Stimulated activated CD8-positive, alpha-beta memory T cell treated with anti-CD3 and anti-CD28 coated beads, Interleukin-15, amount 100 ng/mL, for 24 hours (primary cell): ENCODE results near the gene EPC2.
"Not testable (repeated sequence)": the region's sequence is repeated elsewhere in the genome, so short reads cannot be mapped to it uniquely, and the experiment has no call there.

Source experiments
- DNase-seq: peaks from one replicate; pipeline ENCODE4 v3.0.0-alpha.2; 2020; ENCODE audit warnings: low read depth

Gene EPC2

DNA sequence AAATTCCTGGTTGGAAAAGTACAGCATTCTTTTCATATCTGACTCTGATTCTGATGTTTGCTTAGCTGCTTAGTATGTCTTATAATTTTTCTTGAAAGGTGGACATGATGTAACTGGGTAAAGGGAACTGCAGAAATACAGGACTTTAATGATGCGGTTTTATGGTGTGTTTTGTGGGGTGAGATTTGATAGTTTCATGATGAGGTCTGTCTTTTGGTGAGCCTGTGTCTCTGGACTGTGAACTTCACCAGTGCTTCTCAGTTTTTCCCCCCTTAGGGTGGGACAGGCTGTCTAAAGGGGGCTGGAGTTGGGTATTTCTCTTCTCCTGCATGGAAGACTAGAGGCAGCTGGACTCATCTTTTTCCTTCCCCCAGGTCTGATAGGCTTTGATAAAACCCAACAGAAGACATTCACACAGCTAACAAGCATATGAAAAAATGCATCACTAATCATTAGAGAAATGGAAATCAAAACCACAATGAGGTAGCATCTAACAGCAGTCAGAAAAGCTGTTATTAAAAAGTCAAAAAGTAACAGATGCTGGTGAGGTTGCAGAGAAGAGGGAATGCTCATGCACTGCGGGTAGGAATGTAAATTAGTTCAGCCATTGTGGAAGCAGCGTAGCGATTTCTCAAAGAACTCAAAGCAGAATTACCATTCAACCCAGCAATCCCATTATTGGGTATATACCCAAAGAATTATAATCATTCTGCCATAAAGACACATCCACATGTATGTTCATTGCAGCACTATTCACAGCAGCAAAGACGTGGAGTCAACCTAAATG, 77.6 kb downstream of the EPC2 start:
- DNase-seq = no peak

DNA sequence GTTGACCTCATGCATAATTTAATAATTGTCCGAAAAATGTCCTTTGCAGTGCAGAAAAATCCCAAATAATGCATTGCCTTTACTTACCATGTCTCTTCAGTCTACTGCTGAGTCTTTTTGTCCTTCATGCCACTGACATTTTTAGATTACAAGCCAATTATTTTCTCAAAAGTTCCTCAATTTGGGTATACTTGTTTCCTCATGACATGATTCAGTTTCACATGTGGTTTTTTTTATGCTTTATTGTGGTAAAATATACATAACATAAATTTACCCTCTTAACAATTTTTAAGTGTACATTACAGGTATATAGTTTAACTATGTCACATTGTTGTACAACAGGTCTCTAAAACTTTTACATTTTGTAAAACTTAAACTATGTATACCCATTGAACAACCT, 81.0 kb downstream of the EPC2 start:
- DNase-seq = no peak

DNA sequence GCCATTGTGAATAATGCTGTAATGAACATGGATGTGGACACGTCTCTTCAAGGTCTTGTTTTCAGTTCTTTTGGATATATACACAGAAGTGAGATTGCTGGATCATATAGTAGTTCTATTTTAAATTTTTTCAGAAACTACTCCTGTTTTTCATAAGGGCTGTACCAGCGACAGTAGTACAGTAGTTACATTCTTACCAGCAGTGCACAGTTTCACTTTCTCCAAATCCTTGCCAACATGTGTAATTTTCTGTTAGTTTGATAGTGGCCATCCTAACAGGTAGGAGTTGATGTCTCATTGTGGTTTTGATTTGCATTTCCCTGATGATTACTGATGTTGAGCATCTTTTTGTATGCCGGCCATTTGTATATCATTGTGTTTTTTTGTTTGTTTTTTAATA, 81.7 kb downstream of the EPC2 start:
- DNase-seq = no peak

DNA sequence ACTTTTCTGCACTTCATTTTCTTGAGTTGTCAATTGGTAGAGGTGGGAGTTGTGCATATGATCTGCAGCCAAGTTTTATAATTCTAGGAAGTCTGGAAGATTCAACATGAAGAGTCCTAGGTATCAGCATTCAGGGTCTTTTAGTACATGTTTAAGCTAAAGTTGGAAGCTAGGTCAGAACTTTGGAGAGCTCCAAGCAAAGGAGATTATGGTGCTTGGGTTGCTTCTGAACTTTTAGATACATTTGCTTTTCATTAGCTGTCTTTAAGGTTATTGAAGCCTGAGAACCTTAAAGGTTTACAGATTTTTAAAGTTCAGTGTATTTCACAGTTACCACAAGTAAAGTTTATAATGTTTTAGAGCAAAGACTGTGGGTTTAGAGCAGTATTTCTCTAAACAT, 85.5 kb downstream of the EPC2 start:
- DNase-seq = no peak

DNA sequence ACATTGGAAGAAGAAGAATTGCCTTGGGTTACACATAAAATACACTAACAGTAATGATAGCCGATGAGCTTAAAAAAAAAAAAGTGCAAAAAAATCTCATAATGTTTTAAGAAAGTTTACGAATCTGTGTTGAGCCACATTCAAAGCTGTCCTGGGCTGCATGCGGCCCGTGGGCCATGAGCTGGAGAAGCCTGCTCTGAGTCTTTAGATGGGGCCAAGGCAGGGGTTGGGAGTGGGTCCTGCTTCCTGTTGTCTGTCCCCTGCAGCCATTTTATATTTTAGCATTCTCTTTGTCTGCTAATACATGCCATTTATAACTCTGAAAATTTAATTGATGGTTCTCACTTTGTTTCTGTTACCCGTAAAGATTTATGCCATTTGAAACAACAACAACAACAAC, 93.2 kb downstream of the EPC2 start:
- DNase-seq = no peak

DNA sequence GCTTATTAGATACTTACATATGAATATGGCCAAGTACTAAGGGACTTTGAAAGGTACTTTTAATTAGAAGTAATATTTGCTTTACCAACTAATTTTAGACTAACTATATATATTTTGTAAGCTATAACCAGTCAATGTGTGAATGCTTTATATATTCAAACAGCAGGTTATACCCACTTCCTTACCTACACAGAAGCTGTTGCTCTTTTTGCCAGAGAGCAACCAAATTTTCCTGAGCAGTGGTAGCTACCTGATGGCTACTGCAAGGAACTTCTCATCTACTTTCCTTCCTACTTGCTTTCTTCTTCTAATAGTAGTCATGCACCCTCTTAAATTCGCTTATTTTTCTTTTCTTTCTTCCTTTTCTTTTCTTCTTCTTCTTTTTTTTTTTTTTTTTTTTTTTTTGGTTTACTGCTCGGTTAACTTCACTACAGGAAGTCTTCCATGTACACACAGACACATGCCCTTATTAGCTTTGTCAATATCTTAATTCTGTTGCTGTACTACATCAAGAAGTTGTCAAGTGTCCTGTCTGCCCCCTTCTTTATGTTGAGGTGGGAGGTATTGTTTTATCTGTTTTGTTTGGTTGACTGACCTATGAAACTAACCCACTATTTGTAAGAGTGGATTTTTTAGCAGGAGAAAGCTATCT, 95.0 kb downstream of the EPC2 start:
- no peak for DNase-seq

DNA sequence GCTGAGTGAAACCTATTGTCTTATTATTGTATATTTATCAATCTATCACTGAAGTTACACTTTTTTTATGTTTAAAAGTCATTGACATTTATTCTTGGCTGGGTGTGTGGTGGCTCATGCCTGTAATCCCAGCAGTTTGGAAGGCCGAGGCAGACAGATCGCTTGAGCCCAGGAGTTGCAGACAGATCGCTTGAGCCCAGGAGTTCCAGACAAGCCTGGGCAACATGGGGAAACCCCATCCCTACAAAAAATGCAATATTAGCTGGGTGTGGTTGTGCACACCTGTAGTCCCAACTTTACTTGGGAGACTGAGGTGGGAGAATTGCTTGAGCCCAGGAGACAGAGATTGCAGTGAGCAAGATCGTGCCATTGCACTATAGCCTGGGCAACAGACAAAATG, 97.8 kb downstream of the EPC2 start:
- DNase-seq = no peak

DNA sequence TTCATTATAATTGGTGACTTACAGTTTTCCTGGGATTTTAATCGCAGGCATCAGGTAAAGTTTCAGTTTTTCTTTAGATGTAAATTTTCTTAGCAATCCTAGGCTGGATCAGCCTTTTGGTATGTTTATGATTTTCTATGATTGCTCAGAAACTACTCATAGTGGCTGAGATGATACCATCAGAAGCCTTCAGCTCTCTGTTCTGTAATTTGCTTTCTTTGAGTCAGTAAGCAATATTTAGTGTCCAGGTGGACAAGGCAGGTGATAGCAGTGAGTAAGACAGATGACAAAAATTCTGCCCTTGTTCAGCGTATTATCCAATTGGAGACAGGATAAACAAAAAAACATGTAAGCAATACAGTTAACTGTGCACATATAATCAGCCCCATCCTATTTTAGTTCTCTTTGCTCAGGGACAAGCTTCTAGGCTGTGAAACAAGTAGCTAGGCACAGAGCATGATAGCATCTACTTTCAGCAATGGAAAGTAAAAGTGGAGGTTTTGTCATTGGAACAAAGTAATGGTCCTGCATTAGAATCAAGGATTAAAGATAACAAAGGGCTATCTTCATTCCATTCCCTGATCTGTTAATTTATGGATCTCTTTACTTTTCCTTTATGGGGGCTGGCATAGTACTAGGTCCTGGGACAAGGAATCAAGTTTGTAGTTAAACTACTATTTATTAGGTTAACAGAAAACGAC, 100.8 kb downstream of the EPC2 start:
- DNase-seq = no peak

DNA sequence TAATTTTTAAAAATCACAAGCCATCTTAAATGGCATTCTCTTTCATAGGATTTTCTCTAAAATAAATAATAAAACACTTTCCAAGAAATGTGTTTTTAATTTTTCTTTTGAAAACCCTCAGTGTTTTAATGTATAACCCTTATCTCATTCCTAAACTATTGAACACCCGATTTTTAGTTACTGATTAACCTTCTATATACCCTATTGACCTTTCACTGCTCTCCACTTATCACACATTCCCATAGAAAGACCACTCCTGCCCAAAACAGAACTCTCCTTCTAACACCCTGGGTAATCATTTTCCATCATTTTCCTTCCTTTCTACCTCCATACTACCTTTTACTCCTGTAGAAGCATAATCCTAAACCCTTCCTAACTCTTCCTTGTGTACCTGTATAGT, 102.4 kb downstream of the EPC2 start:
- DNase-seq = no peak

DNA sequence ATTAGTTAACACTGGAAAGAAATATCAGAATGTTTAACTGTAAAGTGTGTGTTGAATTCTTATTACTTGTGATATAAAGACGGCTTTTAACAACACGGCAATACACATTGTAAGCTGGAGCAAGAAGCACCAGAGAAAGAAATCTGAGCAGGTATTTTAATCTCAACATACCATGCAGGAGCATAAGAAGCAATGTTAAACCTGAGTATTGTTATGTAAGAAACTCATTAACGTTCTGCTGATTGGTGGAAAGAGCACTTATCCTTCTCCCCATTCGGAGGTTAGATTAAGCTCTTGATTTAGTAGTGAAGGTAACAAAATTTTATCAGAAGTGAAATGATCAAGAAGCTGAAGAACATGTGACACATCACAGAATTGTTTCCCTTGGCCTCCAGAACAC, 107.4 kb downstream of the EPC2 start:
- DNase-seq = no peak

DNA sequence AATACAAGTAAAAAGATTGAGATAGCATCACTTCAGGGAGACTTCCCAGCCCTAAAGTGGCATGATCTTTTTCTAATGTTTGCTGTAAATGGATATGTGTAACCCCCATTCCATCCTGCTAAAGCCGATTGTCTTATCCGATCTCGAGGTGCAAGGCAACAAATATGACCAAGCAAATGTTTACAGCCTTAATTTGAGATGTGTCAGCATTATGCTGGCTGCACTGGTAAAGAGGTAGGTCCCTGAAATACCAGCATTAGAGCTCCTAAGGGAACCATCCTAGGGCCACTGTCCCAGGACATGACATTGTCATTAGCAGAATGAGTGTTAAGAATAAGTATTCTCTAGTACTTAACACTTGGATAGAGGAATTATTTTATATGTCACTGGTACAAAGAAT, 108.4 kb downstream of the EPC2 start:
- DNase-seq = no peak

DNA sequence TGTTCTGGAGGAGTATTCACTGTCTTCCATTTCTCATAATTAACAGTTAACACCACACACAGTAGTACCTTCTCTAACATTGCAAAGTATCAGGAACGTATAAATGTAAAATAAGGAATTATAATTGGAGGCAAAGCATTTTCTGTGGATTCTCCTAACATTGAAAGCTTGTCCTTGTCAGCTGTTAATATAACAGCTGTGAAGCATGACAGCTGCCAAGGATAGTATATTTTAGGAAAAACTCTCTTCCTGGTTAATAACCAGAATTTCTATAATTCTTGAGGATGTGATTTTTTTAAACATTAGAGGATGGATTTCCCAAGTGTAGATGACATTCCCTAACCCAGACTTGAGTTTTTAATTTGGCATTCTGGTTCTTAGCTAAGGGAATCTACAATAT, 110.3 kb downstream of the EPC2 start:
- no peak for DNase-seq

DNA sequence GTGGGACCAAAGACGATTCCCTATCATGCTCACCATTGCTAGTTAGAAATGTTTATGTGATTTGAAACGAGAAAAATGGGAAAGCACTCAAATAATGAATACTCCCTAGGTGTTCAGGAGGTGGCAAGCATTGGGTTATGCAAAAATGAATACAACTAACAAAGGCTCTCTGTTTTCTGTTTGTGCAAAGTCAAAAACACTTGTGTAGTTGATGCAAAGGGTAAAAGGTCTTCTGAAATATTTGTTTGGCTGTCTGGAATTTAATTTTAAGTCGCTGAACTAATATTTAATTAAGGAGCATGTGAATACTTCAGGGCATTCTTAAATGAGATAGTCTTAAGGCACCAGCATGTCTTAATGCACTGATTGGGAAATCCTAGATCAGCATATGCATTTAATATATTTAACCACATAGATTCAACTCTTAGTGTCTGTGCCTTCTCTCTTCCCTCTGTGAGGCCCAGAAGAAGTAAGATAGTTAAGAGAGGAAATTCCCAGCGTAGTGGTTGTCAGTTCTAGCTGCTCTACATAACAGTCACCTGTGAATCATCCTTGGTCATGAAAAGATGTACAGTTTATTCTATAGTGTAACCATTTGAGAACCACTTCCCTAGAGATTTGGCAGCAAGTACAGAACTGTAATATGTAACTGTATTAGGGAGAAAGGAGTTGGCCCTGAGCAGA, 111.9 kb downstream of the EPC2 start:
- no peak for DNase-seq

DNA sequence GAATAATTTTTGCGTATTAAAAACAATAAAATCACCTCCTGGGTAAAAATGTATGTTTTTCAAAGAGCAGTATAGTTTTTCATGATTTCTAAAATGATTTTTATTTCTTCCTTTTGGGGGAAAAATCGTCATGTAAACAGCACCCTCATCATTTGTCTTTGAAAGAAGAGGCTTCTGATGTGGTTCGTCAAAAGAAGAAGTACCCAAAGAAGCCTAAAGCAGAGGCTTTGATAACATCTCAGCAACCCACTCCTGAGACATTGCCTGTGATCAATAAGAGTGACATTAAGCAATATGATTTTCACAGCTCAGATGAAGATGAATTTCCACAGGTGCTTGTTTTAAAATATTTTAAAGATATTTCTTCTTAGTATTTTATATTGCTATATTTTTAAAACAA, 120.3 kb downstream of the EPC2 start:
- no peak for DNase-seq

DNA sequence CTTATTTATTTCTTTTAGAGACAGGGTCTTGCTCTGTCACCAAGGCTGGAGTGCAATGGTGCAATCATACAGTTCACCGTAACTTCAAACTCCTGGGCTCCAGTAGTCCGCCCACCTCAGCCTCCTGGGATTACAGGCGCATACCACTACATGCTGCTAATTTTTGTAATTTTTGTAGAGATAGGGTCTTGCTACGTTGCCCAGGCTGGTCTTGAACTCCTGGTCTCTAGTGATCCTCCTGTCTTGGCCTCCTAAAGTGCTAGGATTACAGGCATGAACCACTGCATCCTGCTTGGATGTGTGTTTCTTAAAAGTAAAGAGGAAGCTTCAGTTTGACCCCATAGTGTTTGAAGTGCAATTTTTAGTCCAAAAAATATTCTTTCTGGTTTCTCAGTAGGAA, 125.5 kb downstream of the EPC2 start:
- DNase-seq = no peak

DNA sequence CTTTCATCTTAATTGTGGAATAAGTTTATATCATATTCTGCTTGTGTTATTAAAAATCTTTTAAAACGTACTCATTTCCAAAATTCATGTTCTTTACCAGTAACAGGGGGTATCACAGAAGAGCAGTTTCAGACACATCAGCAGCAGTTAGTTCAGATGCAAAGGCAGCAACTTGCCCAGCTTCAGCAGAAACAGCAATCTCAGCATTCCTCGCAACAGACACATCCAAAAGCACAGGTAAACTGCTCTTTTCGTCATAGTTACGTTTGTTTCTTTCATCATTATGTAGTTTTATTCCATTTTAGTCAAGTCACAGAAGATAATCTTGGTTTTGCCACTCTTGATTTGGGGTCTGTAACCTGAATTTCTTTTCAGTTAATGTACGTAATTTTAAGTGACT, 137.0 kb downstream of the EPC2 start:
- DNase-seq = no peak

DNA sequence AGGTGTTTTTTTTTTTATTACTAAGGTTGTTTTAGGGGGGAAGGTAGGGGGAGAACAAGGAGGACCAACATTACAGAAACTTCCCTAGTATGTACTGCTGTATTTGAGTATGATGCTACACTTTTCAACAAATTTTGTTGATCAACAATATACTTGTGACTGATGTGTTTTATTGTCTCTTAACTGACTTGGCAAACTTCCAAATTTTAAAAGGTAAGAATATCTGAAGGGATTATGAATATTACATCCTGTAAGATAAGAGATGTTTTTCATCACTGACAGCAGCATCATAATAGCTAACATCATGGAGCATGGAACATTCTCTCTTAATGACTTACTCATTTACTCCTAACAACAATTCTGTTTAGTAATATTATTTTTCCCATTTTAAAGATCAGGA, 144.5 kb downstream of the EPC2 start:
- no peak for DNase-seq

DNA sequence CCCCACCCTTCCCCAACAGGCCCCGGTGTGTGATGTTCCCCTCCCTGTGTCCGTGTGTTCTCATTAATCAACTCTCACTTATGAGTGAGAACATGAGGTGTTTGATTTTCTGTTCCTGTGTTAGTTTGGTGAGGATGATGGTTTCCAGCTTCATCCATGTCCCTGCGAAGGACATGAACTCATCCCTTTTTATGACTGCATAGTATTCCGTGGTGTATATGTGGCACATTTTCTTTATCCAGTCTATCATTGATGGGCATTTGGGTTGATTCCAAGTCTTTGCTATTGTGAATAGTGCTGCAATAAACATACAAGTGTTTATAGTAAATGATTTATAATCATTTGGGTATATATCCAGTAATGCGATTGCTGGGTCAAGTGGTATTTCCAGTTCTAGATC, 145.6 kb downstream of the EPC2 start:
- DNase-seq = not testable (repeated sequence)

DNA sequence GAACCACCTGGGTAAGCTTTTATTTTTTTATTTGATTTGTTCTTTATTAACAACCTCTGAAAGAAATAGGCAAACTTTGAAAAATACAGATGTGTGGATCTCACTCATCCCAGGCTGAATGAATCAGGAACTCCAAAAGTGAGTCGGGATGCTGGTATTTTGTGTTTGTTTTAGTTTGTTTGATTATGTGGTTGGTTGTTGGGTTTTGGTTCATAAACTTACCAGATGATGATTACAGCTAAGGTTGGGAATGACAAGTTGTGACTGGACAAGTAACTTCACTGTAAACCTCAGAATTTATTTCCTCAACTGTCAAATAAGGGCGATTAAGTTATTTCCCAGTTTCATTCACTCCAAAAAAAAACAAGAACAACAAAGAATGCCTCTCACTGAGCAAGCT, 150.0 kb downstream of the EPC2 start:
- DNase-seq = no peak

DNA sequence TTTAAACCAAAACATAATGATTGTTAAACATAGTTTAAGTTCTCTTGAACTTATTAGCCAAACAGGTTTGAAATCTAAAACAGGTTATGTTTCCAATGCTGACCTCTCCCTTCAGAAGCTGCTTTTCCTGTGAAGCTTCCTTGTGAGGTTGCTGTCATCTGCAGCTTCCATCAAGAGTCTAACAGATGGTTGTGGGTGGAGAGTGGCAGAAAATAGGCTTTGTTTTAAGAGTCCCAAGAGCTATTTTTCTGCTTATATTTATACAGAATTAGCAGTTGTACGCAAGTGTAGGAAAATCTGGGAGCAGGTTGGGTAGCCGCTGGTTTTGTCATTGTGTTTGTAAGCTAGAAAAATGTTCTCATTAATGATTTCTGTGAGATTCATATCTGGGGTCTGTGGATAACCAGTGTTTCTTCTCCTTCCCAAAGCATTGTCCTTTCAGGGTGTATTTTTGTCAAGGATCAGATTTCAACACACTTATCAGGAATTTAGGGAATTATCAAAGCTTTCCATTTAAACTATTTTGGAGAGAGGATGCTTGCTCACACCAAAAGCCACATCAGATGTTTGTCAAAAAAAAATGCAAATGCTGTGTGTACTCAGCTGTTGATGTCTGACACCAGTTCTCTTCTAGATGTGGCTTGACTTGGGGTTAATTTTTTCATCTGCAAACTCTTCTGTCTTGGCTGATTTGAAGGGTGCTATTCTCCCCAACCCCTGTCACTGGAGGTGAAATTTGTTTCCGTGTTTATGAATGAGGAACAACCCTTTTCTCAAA, 152.4 kb downstream of the EPC2 start:
- DNase-seq = no peak

DNA sequence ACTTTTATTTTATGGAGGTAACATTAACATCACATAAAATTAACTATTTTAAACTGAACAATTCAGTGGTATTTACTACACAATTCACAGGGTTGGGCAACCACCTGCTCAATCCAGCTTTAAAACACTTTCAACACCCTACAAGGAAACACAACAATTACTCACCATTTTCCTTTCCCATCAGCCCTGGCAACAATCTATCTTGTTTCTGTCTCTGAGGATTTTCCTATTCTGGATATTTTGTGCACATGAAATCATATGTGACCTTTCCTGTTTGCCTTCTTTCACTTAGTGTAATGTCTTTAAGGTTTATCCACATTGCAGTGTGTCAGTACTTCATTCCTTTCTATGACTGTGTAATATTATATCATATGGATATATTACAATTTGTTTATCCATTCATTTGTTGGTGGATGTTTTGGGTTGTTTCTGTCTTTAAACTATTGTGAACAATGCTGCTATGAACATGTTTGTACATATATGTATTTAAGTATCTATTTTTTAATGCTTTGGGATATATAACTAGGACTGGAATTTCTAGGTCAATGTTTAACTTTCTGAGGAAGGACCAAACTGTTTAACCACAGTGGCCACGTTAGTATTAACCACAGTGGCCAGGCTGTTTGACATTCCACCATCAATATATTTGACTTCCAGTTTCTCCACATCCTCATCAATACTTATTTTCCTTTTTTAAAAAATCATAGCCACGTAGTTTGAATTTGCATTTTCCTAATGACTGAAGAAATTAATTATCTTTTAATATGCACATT, 158.1 kb downstream of the EPC2 start:
- no peak for DNase-seq
